Neutrophil (primary cell): ENCODE measurements around the gene TNFRSF17.
A peak's percentile ranks its signal among the peaks of the same experiment; 100 is the strongest.

Source experiments
- H3K27ac ChIP-seq: fragments of 200-600 bp; sonication (generic); 2 replicates; pipeline ENCODE4 v1.5.1; 2016; ENCODE audit warnings: mild to moderate bottlenecking, moderate library complexity
- H3K27me3 ChIP-seq: fragments of 200-600 bp; sonication (generic); 2 replicates; pipeline ENCODE4 v1.6.0; 2016; ENCODE audit warnings: mild to moderate bottlenecking
- H3K36me3 ChIP-seq: fragments of 200-600 bp; sonication (generic); 2 replicates; pipeline ENCODE4 v1.5.1; 2017
- H3K4me1 ChIP-seq, 2 experiments: fragments of 200-600 bp in 1 of 2; sonication (generic) in 1 of 2; 1 replicate in 1 of 2; 2 replicates in 1 of 2; pipeline versions ENCODE4 v1.5.1 to v1.6.1; 2013 to 2016; ENCODE audit warnings: low read depth in 1 of 2, low read length in 1 of 2, mild to moderate bottlenecking in 1 of 2, moderate library complexity in 1 of 2; ENCODE audit not compliant: control insufficient read depth in 1 of 2, insufficient read depth in 1 of 2
- H3K4me3 ChIP-seq, 2 experiments: fragments of 200-600 bp in 1 of 2; sonication (generic) in 1 of 2; 1 replicate in 1 of 2; 2 replicates in 1 of 2; pipeline ENCODE4 v1.5.1; 2013 to 2016; ENCODE audit warnings: low read depth in 1 of 2, low read length in 1 of 2, mild to moderate bottlenecking in 1 of 2, moderate library complexity in 1 of 2
- H3K9me3 ChIP-seq: fragments of 200-600 bp; sonication (generic); 2 replicates; pipeline ENCODE4 v1.5.1; 2016
- CTCF ChIP-seq: fragments of 200-600 bp; sonication (generic); IDR thresholded peaks from 2 replicates; pipeline ENCODE4 v1.5.1; 2016; ENCODE audit warnings: antibody characterized with exemption

Gene TNFRSF17

GRCh38 chr16:11994143-11995119, 29.4 kb downstream of the TNFRSF17 start:
- no peaks in the 10 kb centered on the region for H3K27me3 ChIP-seq
- peak overlapping the region; percentile 57 for H3K27ac ChIP-seq
- H3K36me3 ChIP-seq = no peaks in the 10 kb centered on the region
- no peak overlapping the region for H3K4me3 ChIP-seq
- no peak for TF ChIP-seq CTCF
- H3K4me1 ChIP-seq = peaks cover 52 to 67% of the 10 kb centered on the region in 2 experiments
- no peaks in the 10 kb centered on the region for H3K9me3 ChIP-seq

- Histone ChIP-seq H3K4me3 (no peak overlapping the region), H3K27ac (no peak overlapping the region), H3K4me1 (peaks cover 34 to 47% of the 10 kb centered on the region in 2 experiments), H3K27me3 (no peaks in the 10 kb centered on the region), H3K36me3 (peaks cover 10% of the 10 kb centered on the region), H3K9me3 (no peaks in the 10 kb centered on the region)
- TF ChIP-seq CTCF = no peak
Measured at GRCh38 chr16:11996433-11997330, 31.7 kb downstream of the TNFRSF17 start.

GRCh38 chr16:12000032-12000431, 35.0 kb downstream of the TNFRSF17 start:
- Histone ChIP-seq H3K4me1 (peaks cover 8 to 14% of the 10 kb centered on the region in 2 experiments), H3K36me3 (peaks cover 28% of the 10 kb centered on the region), H3K27me3 (no peaks in the 10 kb centered on the region), H3K4me3 (no peak overlapping the region), H3K27ac (no peak overlapping the region), H3K9me3 (no peaks in the 10 kb centered on the region)
- TF ChIP-seq CTCF = no peak

GRCh38 chr16:12002447-12003006, 37.5 kb downstream of the TNFRSF17 start:
- no peaks in the 10 kb centered on the region for H3K27me3 ChIP-seq
- no peaks in the 10 kb centered on the region for H3K9me3 ChIP-seq
- no peak overlapping the region for H3K27ac ChIP-seq
- H3K4me1 ChIP-seq = no peaks in the 10 kb centered on the region
- no peak overlapping the region for H3K4me3 ChIP-seq
- no peak for TF ChIP-seq CTCF
- H3K36me3 ChIP-seq = peaks cover 38% of the 10 kb centered on the region

- Histone ChIP-seq H3K4me1 (no peaks in the 10 kb centered on the region), H3K9me3 (no peaks in the 10 kb centered on the region), H3K4me3 (no peak overlapping the region), H3K27me3 (no peaks in the 10 kb centered on the region), H3K36me3 (peaks cover 28% of the 10 kb centered on the region), H3K27ac (no peak overlapping the region)
- TF ChIP-seq CTCF = no peak
Measured at GRCh38 chr16:12006637-12007036, 41.6 kb downstream of the TNFRSF17 start.
